HG03108 (cell line): ENCODE measurements around the gene PDHX.
"Not testable (repeated sequence)": the region's sequence is repeated elsewhere in the genome, so short reads cannot be mapped to it uniquely, and the experiment has no call there.

Experiments
- ATAC-seq: cut with Tn5 transposase; IDR thresholded peaks from one replicate; pipeline ENCODE4 v1.9.1; 2021; ENCODE audit warnings: moderate library complexity; ENCODE audit not compliant: unreplicated experiment

Gene PDHX

DNA sequence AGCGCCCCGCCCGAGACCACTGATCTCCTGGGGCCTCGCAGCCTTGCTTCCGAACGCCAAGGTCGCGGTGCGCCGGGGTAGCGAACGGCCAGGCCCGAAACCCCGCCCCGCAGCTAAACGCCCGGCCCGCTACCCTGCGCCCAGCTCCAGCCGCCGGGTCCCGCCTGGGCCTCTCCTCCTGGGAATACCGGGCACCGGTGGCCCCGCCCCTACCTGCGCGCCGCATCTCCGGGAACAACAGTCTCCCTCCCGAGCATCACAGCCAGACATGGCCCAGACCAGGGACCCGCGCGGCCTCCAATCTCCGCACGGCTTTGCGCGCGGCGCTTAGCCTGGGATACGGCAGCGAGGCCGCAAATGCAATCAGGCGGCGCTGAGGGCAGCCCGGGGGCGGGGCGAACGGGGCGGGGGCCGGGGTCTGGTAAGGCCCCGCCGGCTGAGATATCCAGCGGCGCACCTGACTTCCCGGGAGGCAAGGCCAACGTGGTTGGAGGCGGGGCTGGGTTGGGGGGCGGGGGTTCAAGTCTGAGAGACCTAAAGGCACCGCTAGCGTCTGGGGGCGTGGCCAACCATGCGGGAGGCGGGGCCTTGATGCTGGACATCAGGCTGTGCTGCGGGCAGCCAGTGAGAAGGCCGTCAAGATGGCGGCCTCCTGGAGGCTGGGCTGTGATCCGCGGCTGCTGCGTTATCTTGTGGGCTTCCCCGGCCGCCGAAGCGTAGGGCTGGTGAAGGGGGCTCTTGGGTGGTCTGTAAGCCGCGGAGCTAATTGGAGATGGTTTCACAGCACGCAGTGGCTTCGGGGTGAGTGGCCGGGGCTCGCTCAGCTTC lies at the start of gene PDHX, which contains the start of gene APIP:
Gene PDHX (plus strand): TSS at position 604 of the 828 bp plus-strand sequence. CDS start 38 bp downstream, at position 642.
Gene APIP (minus strand): TSS at position 365 of the 828 bp plus-strand sequence. CDS start 95 bp downstream, at position 270.
- ATAC-seq: peak; percentile 91

- no peak for ATAC-seq
Observed at GRCh38 chr11:34869425-34869824, 47.0 kb upstream of the PDHX start.

DNA sequence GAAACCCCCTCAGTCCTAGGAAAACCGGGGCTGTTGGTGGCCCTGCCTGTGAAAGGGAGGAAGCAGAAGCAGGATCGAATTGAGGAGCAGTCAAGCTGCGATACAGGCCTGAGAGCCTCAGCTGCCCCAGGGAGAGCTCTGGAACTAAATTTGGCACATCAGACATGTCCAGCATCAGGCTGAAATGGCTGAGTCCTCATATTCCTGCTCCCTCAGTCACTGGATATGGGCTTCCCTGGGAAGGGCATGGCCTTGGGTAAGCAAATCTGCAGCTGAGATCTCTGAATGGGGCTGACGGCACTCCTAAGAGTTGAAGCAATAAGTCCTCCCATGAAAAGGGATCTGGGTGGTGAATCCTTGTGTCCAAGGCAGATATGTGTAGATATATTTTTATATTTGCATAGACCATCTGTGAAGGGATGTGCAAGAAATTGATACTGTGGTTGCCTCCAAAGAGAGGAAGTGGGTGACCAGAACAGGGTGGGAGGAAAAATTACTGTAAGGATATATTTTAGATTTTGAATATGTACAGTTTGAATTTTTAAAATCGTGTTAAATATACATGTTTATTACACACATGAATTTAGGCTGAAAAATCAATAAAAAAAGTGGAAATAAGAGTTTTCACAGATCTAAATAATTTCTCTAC lies 45.7 kb upstream of the PDHX start:
- ATAC-seq: no peak

GRCh38 chr11:34874202-34874601 lies 42.2 kb upstream of the PDHX start:
- ATAC-seq: no peak

DNA sequence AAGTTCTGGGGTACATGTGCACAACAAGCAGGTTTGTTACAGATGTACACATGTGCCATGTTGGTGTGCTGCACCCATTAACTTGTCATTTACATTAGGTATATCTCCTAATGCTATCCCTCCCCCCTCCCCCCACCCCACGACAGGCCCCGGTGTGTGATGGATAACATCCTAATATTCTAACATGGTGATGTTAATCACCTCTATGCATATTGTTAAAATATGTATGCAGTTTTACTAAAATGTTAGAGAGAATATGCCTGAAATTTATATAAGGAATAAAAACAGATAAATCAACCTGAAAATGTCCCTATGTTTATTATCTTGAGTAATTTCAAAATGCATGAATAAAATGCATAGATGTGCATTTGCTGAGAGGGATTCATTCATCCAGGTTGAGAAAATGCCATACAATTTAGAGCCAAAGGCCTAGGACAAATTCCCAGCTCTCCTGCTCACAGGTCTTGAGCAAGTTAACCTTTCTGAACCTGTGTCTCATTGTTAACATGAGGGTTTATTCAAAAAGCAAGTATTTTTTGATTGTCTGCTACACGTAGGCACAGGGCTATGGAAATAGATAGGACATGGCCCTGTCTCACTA lies 38.9 kb upstream of the PDHX start:
- no peak for ATAC-seq

- ATAC-seq: no peak
Observed at GRCh38 chr11:34881900-34882299, 34.5 kb upstream of the PDHX start.

DNA sequence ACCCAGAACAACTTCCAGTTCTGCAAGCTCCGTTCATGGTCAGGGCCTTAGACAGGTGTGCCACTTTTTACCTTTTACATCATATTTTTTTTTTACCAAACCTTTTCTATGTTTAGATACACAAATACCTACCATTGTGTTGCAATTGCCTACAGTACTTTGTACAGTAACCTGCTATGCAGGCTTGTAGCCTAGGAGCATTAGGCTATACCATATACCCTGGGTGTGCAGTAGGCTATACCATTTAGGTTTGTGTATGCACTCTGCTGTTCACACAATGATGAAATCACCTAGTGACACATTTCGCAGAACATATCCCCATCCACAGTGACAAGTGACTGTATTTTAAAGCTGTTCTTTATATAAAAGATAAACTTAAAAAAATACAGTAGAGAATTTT lies 29.8 kb upstream of the PDHX start:
- no peak for ATAC-seq

- no peak for ATAC-seq
Observed at GRCh38 chr11:34887260-34887659, 29.2 kb upstream of the PDHX start.

DNA sequence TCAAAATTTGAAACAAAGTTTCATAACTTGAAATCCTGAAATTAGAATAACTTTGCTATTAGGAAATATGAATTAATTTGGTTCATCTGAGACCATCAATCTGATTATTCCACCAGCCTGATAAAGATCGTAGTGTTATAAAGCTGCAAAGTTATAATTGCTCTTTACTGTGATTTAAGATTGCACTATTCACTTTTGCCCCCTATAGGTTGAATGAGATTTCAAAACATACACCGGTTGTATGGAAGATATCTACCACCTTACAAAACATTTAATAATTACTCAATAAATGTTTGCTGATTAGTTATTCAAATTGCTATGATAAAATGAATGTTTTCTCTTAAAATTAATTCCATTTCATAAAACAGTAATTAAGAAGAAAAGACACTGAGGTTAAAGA lies 26.3 kb upstream of the PDHX start:
- no peak for ATAC-seq

GRCh38 chr11:34890812-34891211 lies 25.6 kb upstream of the PDHX start:
- no peak for ATAC-seq

DNA sequence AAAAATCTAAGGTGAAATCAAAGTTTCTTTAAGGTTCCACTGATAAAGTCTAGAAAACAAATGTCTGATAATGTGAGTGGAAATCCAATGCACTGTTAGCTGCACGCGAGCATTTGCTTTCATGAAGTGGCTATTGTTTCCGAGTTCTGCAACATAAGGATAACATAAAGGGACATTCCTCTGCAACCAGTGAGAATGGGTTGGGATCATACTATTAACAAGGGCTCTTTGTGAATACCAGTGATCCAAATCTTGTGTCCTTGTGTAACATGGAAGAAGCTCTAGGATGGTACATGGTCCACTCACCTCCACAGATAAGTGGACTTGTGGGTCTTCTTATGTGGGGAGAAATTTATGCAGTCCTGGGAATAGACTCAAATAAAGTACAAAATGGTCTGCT lies 24.8 kb upstream of the PDHX start:
- no peak for ATAC-seq

DNA sequence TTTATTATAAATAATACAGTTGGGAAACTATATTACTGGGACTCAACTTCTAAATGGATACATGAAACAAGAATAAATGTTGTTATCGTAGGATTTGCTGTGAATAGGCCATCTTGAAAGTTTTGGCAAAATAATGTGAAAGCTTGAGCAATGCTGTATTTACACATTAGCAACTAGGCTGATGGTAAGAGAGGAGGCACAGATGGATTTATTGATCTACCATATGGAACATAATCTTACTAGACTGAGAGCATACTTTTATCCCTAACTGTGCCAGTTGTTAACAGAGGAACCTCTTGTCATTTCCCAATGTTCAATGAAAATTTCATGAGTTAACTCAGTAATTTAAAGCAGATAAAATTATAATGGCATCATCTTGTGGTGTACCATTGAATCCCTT lies 23.0 kb upstream of the PDHX start:
- ATAC-seq: no peak

DNA sequence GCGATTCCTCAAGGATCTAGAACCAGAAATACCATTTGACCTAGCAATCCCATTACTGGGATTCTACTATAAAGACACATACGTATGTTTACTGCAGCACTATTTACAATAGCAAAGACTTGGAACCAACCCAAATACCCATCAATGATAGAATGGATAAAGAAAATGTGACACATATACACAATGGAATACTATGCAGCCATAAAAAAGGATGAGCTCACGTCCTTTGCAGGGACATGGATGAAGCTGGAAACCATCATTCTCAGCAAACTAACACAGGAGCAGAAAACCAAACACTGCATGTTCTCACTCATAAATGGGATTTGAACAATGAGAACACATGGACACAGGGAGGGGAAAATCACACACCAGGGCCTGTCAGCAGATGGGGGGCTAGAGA lies 20.2 kb upstream of the PDHX start:
- not testable (repeated sequence) for ATAC-seq

- ATAC-seq: no peak
Observed at GRCh38 chr11:34897171-34897870, 19.1 kb upstream of the PDHX start.

DNA sequence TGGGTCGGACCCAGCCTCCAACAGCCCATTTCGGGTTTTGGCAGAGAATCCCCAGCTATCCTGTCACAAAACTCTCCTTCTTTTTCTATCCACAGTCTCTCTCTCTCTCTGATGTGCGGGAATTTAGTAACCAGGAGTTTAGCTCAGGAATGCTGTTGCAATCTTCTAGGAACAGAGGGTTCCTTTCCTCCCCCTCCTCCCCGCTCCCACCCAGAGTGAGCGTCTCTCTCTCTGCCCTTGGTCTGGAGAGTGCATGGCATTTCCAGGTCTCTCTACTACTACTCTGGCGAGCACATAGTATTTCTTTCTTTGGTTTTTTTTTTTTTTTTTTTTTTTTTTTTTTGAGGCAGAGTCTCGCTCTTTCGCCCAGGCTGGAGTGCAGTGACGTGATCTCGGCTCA lies 17.9 kb upstream of the PDHX start:
- no peak for ATAC-seq

GRCh38 chr11:34899633-34900016 lies 16.8 kb upstream of the PDHX start:
- no peak for ATAC-seq

- ATAC-seq: no peak
Observed at GRCh38 chr11:34904421-34904955, 11.9 kb upstream of the PDHX start.

DNA sequence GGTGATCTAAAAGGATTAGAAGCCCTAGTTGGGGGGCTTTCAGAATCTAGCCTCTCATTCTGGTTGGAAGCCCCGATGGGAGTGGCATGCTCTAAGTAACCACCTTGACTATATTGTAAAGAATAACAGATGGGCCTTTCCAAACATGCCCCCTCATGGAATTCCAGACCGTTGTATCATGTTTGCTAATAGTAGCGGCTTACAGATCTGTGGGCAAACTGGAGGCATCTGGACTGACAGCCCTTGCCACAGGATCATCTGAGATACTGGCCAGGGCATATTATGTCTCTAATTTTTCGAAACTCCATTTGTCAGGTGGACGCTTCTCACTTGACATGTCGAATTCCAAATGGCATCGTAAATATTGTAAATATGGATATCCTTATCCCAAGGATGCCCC lies 10.8 kb upstream of the PDHX start:
- no peak for ATAC-seq

GRCh38 chr11:34907934-34908593 lies 8.4 kb upstream of the PDHX start:
- no peak for ATAC-seq

DNA sequence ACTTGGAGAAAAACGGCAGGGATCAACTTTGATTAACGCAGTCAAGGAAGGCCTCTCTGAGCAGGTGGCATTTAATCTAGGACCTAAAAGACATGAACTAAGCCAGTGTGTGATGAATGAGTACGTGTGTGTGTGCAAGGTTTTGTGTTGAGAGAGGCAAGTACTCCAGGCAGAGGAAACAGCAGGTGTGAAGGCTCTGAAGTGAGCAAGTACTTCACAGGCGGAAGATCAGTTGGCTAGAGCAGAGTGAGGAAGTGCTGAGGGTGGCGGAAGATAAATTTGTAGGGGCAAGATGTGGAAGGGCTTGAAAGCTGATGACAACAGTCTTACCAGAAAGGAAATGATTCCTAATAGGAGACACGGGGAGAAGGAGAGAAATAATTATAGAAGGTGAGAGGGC lies 7.0 kb upstream of the PDHX start:
- ATAC-seq: no peak

DNA sequence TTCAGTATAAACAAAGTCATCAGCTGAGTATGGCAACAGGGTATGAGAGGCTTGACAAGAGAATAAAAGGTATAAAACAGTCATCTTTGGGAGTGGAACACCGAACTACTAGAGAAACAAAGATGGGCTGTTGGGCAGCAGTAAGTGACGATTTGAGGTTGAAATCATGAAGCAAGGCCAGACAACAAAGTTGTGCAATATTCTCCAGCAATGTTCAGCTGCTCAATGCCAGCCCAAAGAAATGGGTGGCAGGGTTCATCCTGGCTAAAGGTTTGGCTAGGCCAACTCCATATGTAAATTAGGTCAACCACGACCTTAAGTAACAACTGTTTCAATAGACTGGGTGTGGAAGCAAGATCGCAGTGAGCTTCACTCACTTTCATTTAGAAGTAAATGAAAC lies 6.5 kb upstream of the PDHX start:
- no peak for ATAC-seq
